ENCODE results near the gene LY6G6D. TPM values are rescaled to one million over a fixed set of nuclear protein-coding genes. Genes with fewer than 3 reads are reported as not detected.

Gene LY6G6D
- total and polyA plus RNA-seq, 2 donors (not counting 3 experiments of a cell fraction or from before 2014, with no cell fraction given): not detected

GRCh38 chr6:31721351-31722020 is 6.3 kb downstream of the LY6G6D start, which contains the start of gene LY6G6C:
TSS of gene LY6G6C (minus strand) at chr6:31721746. CDS start at chr6:31721679, 67 bp downstream.
- intact Hi-C loops (cut with micrococcal nuclease): no loop called here
- ChIA-PET POLR2A (interaction anchor here (0.5 to 1.0 kb wide), 2 partner anchors 27 to 106 kb away, joined by 3 to 6 read pairs; partner anchors contain the start of gene HSPA1B), CTCF (no interaction called here)
- BruUV-seq (replicated peaks): no TSS peak
- Histone ChIP-seq H3K4me2 (ENCODE audit: insufficient read depth, low read length) (no peak within 1 kb of the TSS), H3K27me3 (ENCODE audit: control insufficient read depth in 2 of 2, insufficient read depth in 2 of 2, low read length in 2 of 2) (peaks cover 0 to 2% of the 10 kb centered on the region in 2 experiments), H3K79me2 (ENCODE audit: control insufficient read depth, insufficient read depth, low read length) (no peaks in the 10 kb centered on the region), H3K9me3 (replicated peaks; ENCODE audit: control insufficient read depth, insufficient read depth, low read length) (no peaks in the 10 kb centered on the region), H3K4me3 (replicated peaks in 1 of 3; ENCODE audit: insufficient read depth in 1 of 3, low read depth in 1 of 3, low read length in 3 of 3) (no peak within 1 kb of the TSS), H3K27ac (ENCODE audit: insufficient read depth, low read depth, low read length) (no peak within 1 kb of the TSS), H3K36me3 (ENCODE audit: control insufficient read depth in 2 of 2, extremely low read depth in 1 of 2, insufficient read depth in 2 of 2, low read length in 2 of 2) (peaks cover 0 to 4% of the 10 kb centered on the region in 2 experiments), H4K20me1 (replicated peaks; ENCODE audit: control insufficient read depth, extremely low read depth, insufficient read depth, low read length) (no peaks in the 10 kb centered on the region), H3K9me1 (replicated peaks; ENCODE audit: control insufficient read depth, extremely low read depth, insufficient read depth, low read length) (no peaks in the 10 kb centered on the region), H2AFZ (ENCODE audit: low read depth, low read length) (no peak within 1 kb of the TSS), H3K9ac (replicated peaks; ENCODE audit: extremely low read depth, insufficient read depth, low read length) (no peak within 1 kb of the TSS), H3K4me1 (ENCODE audit: control insufficient read depth, extremely low read depth, insufficient read depth, low read length) (peaks cover 9% of the 10 kb centered on the region)
- DNase-seq (ENCODE audit: low read depth, low spot score): no peak
- dilution Hi-C loops (cut with MboI; ENCODE audit: extremely low pct_ligation_motif_present, low sequenced_read_pairs): no loop called here
- no peak for FAIRE-seq
- TF ChIP-seq EZH2 (IDR thresholded peaks at IDR 0.05; ENCODE audit: borderline replicate concordance, low read depth, low read length, severe bottlenecking) (no peak), FOS (IDR thresholded peaks at IDR 0.05; ENCODE audit: borderline replicate concordance, insufficient read depth, low read length) (no peak), POLR2AphosphoS5 (IDR thresholded peaks at IDR 0.05; ENCODE audit: insufficient read depth, low read depth, low read length) (no peak), POLR2A (IDR thresholded peaks at IDR 0.05; ENCODE audit: low read depth, low read length) (no peak), MAX (IDR thresholded peaks at IDR 0.05; ENCODE audit: insufficient read depth, insufficient read length) (no peak), CTCF (IDR thresholded peaks at IDR 0.05; ENCODE audit: extremely low read depth in 1 of 2, insufficient read depth in 1 of 2, low read depth in 1 of 2, low read length in 2 of 2) (no peak), MYC (IDR thresholded peaks at IDR 0.05; ENCODE audit: low read depth, low read length) (no peak), GATA2 (IDR thresholded peaks at IDR 0.05; ENCODE audit: insufficient read depth, insufficient read length, low read depth, low read length) (no peak), JUN (IDR thresholded peaks at IDR 0.05; ENCODE audit: borderline replicate concordance, insufficient read depth, insufficient read length, low read depth) (no peak)

All from endothelial cell of umbilical vein (primary cell).